HepG2 (cell line): Measurements from ENCODE around the gene CELSR3. TPM values are rescaled to one million over a fixed set of nuclear protein-coding genes. Genes with fewer than 3 reads are reported as not detected.
A peak's percentile ranks its signal among the peaks of the same experiment; 100 is the strongest.

Experiments
- ELF1 ChIP-seq: sonication (generic); formaldehyde crosslinking; IDR thresholded peaks from 2 replicates; pipeline ENCODE4 v1.4.0; 2020; ENCODE audit warnings: missing genetic modification reagents
- GATA4 ChIP-seq: sonication (generic); IDR thresholded peaks from 2 replicates; pipeline ENCODE4 v1.6.1; 2016; ENCODE audit warnings: antibody characterized with exemption, low read depth, borderline replicate concordance
- KLF6 ChIP-seq: IDR thresholded peaks from 2 replicates; pipeline ENCODE4 v1.8.0; 2016; ENCODE audit warnings: missing biosample characterization, missing genetic modification reagents
- MAFK ChIP-seq, 2 experiments: IDR thresholded peaks in 1 of 2; conservative IDR thresholded peaks in 1 of 2; 2 replicates each; pipeline ENCODE4 v1.6.1; 2011; ENCODE audit warnings: improper control_type of control experiment in 2 of 2, low read length in 2 of 2
- POLR2G ChIP-seq: fragments of 200-400 bp; formaldehyde crosslinking; IDR thresholded peaks from 2 replicates; pipeline ENCODE4 v1.6.1; 2018; ENCODE audit warnings: mild to moderate bottlenecking, low read depth, low read length, moderate library complexity
- SOX13 ChIP-seq, 3 experiments: fragments of 450-650 bp in 1 of 3; sonication (generic) in 1 of 3; formaldehyde crosslinking in 1 of 3; IDR thresholded peaks in 2 of 3; conservative IDR thresholded peaks in 1 of 3; 2 replicates each; pipeline versions ENCODE4 v1.5.0 to v1.6.1; 2016 to 2020; ENCODE audit warnings: antibody characterized with exemption in 1 of 3, mild to moderate bottlenecking in 1 of 3, missing compliant biosample characterization in 1 of 3, missing genetic modification reagents in 1 of 3, moderate library complexity in 1 of 3
- ZBTB10 ChIP-seq: sonication (generic); formaldehyde crosslinking; IDR thresholded peaks from 2 replicates; pipeline ENCODE4 v1.4.0; 2020; ENCODE audit warnings: missing genetic modification reagents, borderline replicate concordance
- ZBTB20 ChIP-seq: sonication (generic); formaldehyde crosslinking; IDR thresholded peaks from 2 replicates; pipeline ENCODE4 v1.8.1; 2023; ENCODE audit warnings: missing genetic modification reagents, low read depth, mild to moderate bottlenecking, borderline replicate concordance
- ZNF496 ChIP-seq: sonication (generic); formaldehyde crosslinking; IDR thresholded peaks from 2 replicates; pipeline ENCODE4 v1.8.1; 2023; ENCODE audit warnings: mild to moderate bottlenecking, moderate library complexity, missing genetic modification reagents; ENCODE audit not compliant: insufficient replicate concordance
- ZNF546 ChIP-seq: sonication (generic); formaldehyde crosslinking; conservative IDR thresholded peaks from 2 replicates; pipeline ENCODE4 v1.8.1; 2023; ENCODE audit warnings: mild to moderate bottlenecking, missing genetic modification reagents
- ZNF549 ChIP-seq: sonication (generic); formaldehyde crosslinking; IDR thresholded peaks from 2 replicates; pipeline ENCODE4 v1.5.0; 2020; ENCODE audit warnings: missing genetic modification reagents
- ZNF619 ChIP-seq: sonication (generic); formaldehyde crosslinking; IDR thresholded peaks from 2 replicates; pipeline ENCODE4 v1.4.0; 2020; ENCODE audit warnings: mild to moderate bottlenecking, missing genetic modification reagents
- ZNF788 ChIP-seq: sonication (generic); formaldehyde crosslinking; IDR thresholded peaks from 2 replicates; pipeline ENCODE4 v1.5.0; 2020; ENCODE audit warnings: mild to moderate bottlenecking, missing genetic modification reagents, borderline replicate concordance
- polyA plus RNA-seq, 8 experiments: library from polyadenylated mRNA; depleted of rRNA in 3 of 8; stranded (reverse) in 7 of 8; unstranded in 1 of 8; fragments of >200 nt; fragmentation: Illumina TruSeq in 4 of 8; extraction: Trizol in 4 of 8; gene quantifications; 2 replicates each; pipeline versions ENCODE4 v1.2.1 to v1.2.3, GENCODE V29; 2011 to 2016; ENCODE audit warnings: low read depth in 4 of 8, missing spikeins in 1 of 8, mixed read lengths in 1 of 8; ENCODE audit not compliant: insufficient read depth in 1 of 8
- total RNA-seq, 5 experiments: library from RNA; depleted of rRNA; stranded (reverse); fragments of >200 nt; fragmentation: Illumina TruSeq; extraction: Trizol; gene quantifications; 2 replicates each; pipeline ENCODE4 v1.2.3, GENCODE V29; 2016; ENCODE audit warnings: low read depth in 1 of 5
- TF ChIP-seq, protein P1 (sequence below): sonication (generic); formaldehyde crosslinking; IDR thresholded peaks from 2 replicates; pipeline ENCODE4 v1.9.0; 2021; ENCODE audit warnings: mild to moderate bottlenecking, missing genetic modification reagents
- TF ChIP-seq, protein P2 (sequence below): IDR thresholded peaks from 2 replicates; pipeline ENCODE4 v1.6.1; 2016; ENCODE audit warnings: low read depth, control low read depth

CELSR3 gene
- total and polyA plus RNA-seq, 2 of the 13 experiments (the other 11 are each of a cell fraction or from before 2014, with no cell fraction given): 5.4 to 6.7 TPM

DNA sequence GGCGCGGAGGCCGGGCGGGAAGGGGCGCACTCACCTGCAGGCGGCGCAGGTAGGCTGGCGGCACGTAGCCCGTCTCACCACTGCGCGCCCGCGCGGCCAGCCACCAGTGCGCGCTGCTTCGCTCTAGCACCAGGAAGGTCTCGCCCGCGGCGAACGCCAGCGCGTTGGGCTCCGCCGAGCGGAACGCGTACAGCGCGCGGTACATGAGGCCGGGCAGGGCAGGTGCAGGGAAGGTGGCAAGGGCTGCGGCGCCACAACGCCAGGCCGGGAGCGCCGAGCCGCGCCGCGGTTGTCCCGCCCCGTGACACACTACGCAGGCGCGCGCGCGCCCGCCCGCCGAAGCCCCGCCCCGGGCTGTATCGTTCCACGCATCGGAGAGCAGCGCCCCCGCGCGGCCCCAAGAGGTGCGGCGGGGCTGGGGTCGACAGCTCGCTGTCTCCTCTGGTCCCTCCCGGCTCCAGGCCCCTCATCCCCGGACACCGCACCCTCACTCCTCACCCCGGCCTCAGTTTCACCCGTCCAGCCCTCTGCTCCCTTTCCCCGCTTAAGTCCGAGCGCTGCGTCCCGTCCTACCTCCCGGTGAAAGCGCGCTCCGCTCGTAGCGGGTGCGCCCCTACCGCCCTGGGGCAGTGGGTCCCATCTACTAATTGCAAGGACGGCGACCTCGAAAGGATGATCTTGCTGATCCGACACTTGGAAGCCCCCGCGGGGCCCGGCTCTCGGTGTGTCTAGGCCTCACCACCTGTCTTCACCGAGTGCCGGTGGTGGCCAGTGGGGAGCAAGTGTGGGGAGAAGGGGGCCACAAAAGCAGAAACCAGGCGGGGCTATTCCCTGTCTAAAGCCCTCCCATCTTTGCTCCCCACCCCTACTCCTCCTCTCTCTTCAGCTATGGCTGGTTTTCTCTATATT lies 23.2 kb upstream of the CELSR3 start, which contains the start of gene NCKIPSD (continued):
- TF ChIP-seq, protein P1, sequence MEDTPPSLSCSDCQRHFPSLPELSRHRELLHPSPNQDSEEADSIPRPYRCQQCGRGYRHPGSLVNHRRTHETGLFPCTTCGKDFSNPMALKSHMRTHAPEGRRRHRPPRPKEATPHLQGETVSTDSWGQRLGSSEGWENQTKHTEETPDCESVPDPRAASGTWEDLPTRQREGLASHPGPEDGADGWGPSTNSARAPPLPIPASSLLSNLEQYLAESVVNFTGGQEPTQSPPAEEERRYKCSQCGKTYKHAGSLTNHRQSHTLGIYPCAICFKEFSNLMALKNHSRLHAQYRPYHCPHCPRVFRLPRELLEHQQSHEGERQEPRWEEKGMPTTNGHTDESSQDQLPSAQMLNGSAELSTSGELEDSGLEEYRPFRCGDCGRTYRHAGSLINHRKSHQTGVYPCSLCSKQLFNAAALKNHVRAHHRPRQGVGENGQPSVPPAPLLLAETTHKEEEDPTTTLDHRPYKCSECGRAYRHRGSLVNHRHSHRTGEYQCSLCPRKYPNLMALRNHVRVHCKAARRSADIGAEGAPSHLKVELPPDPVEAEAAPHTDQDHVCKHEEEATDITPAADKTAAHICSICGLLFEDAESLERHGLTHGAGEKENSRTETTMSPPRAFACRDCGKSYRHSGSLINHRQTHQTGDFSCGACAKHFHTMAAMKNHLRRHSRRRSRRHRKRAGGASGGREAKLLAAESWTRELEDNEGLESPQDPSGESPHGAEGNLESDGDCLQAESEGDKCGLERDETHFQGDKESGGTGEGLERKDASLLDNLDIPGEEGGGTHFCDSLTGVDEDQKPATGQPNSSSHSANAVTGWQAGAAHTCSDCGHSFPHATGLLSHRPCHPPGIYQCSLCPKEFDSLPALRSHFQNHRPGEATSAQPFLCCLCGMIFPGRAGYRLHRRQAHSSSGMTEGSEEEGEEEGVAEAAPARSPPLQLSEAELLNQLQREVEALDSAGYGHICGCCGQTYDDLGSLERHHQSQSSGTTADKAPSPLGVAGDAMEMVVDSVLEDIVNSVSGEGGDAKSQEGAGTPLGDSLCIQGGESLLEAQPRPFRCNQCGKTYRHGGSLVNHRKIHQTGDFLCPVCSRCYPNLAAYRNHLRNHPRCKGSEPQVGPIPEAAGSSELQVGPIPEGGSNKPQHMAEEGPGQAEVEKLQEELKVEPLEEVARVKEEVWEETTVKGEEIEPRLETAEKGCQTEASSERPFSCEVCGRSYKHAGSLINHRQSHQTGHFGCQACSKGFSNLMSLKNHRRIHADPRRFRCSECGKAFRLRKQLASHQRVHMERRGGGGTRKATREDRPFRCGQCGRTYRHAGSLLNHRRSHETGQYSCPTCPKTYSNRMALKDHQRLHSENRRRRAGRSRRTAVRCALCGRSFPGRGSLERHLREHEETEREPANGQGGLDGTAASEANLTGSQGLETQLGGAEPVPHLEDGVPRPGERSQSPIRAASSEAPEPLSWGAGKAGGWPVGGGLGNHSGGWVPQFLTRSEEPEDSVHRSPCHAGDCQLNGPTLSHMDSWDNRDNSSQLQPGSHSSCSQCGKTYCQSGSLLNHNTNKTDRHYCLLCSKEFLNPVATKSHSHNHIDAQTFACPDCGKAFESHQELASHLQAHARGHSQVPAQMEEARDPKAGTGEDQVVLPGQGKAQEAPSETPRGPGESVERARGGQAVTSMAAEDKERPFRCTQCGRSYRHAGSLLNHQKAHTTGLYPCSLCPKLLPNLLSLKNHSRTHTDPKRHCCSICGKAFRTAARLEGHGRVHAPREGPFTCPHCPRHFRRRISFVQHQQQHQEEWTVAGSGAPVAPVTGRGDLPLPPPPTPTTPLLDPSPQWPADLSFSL: no peak
- TF ChIP-seq ZNF546: peak; percentile 64; the same call in 1 of the 2 replicates
- TF ChIP-seq ZNF619 (CRISPR knock-in tag): peak; percentile 69; the same call in 1 of the 2 replicates
- TF ChIP-seq ZBTB10 (CRISPR knock-in tag): no peak
- TF ChIP-seq POLR2G: peak; percentile 91
- TF ChIP-seq KLF6 (CRISPR knock-in tag): peak; percentile 56; the same call in 1 of the 2 replicates
- TF ChIP-seq, protein P2, sequence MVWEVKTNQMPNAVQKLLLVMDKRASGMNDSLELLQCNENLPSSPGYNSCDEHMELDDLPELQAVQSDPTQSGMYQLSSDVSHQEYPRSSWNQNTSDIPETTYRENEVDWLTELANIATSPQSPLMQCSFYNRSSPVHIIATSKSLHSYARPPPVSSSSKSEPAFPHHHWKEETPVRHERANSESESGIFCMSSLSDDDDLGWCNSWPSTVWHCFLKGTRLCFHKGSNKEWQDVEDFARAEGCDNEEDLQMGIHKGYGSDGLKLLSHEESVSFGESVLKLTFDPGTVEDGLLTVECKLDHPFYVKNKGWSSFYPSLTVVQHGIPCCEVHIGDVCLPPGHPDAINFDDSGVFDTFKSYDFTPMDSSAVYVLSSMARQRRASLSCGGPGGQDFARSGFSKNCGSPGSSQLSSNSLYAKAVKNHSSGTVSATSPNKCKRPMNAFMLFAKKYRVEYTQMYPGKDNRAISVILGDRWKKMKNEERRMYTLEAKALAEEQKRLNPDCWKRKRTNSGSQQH (CRISPR knock-in tag): 0 out of 2 replicates have a peak, but pooled peaks have one; percentile 72
- no peak; the same call in 1 of the 2 replicates for TF ChIP-seq SOX13 (IDR thresholded peaks at IDR 0.05)
- TF ChIP-seq SOX13 (CRISPR knock-in tag; conservative IDR thresholded peaks at IDR 0.05 in 1 of 2, IDR thresholded peaks at IDR 0.05 in 1 of 2): peak in 1 of 2 experiments; percentile 24; a peak in 1 of 4 replicates
- TF ChIP-seq ZBTB20: no peak
- TF ChIP-seq ZNF496: no peak
- peak; percentile 87; the same call in 1 of the 2 replicates for TF ChIP-seq ZNF788
- TF ChIP-seq ELF1 (CRISPR knock-in tag): no peak
- TF ChIP-seq GATA4: no peak
- TF ChIP-seq ZNF549 (CRISPR knock-in tag): no peak
- no peak for TF ChIP-seq MAFK (conservative IDR thresholded peaks at IDR 0.05 in 1 of 2, IDR thresholded peaks at IDR 0.05 in 1 of 2; ENCODE audit: low read length in 2 of 2)
